HCT116 (cell line): Measurements from ENCODE around the gene ZNF12. TPM values are rescaled to one million over a fixed set of nuclear protein-coding genes. Genes with fewer than 3 reads are reported as not detected.

Experiments used
- ATAC-seq: fragments of 200-7000 bp; cut with Tn5 transposase; 2 replicates; pipeline ENCODE4 v1.9.1; 2020; ENCODE audit warnings: mild to moderate bottlenecking, moderate library complexity
- BruUV-seq: library from RNA; stranded (reverse); fragments of 400-500 nt; replicated peaks from 2 replicates; lab custom pipeline; 2021; lab: Mats Ljungman, UMichigan
- CTCF ChIA-PET: fragments of 300-600 bp; sonication (Branson Sonifier 250); formaldehyde crosslinking; loops from one replicate; lab custom pipeline; 2021; ENCODE audit warnings: antibody characterized with exemption; lab: Charles Lee
- POLR2A ChIA-PET: fragments of 300-600, 350-600 bp; sonication (Branson Sonifier 250); formaldehyde crosslinking; loops from one replicate; lab custom pipeline; 2021; ENCODE audit warnings: antibody characterized with exemption; lab: Charles Lee
- RAD21 ChIA-PET, 2 experiments: fragments of 300-600 bp; sonication (Branson Sonifier 250); formaldehyde crosslinking; loops; one replicate each; lab custom pipeline; 2023; ENCODE audit warnings: low total read pairs in 2 of 2; ENCODE audit not compliant: uncharacterized antibody in 2 of 2, unreplicated experiment in 2 of 2, low non-redundant PET in 1 of 2; lab: Charles Lee
- DNase-seq: peaks from one replicate; pipeline ENCODE4 v3.0.0-alpha.2; 2010; ENCODE audit warnings: low read depth, low spot score
- H2AFZ ChIP-seq: fragments of 200-600 bp; shearing (Covaris generic), sonication (generic); 2 replicates; pipeline ENCODE4 v1.6.1; 2017; ENCODE audit warnings: low read depth, mixed run types, mixed read lengths, antibody characterized with exemption, low read length; ENCODE audit not compliant: poor library complexity, severe bottlenecking
- H3K27ac ChIP-seq: 2 replicates; pipeline ENCODE4 v1.5.1; 2012; ENCODE audit warnings: low read depth, low read length
- H3K27me3 ChIP-seq: fragments of 200-600 bp; sonication (generic); 2 replicates; pipeline ENCODE4 v1.6.1; 2016; ENCODE audit warnings: mixed run types, low read length, mixed read lengths; ENCODE audit not compliant: insufficient read depth
- H3K36me3 ChIP-seq, 2 experiments: fragments of 200-500 bp in 1 of 2; fragments of 200-600 bp in 1 of 2; sonication (Bioruptor generic) in 1 of 2; sonication (generic) in 1 of 2; 2 replicates each; pipeline versions ENCODE4 v1.5.1 to v1.6.1; 2014 to 2016; ENCODE audit warnings: low read length in 2 of 2, inconsistent platforms in 1 of 2, mixed read lengths in 1 of 2, mixed run types in 1 of 2; ENCODE audit not compliant: insufficient read depth in 2 of 2, control insufficient read depth in 1 of 2
- H3K4me1 ChIP-seq, 2 experiments: fragments of 200-600 bp in 1 of 2; sonication (generic) in 1 of 2; 2 replicates each; pipeline versions ENCODE4 v1.5.1 to v1.6.1; 2012 to 2017; ENCODE audit warnings: low read length in 2 of 2, inconsistent platforms in 1 of 2, mild to moderate bottlenecking in 1 of 2, mixed read lengths in 1 of 2, mixed run types in 1 of 2, moderate library complexity in 1 of 2; ENCODE audit not compliant: insufficient read depth in 2 of 2, control insufficient read depth in 1 of 2
- H3K4me2 ChIP-seq: fragments of 200-600 bp; sonication (generic); 2 replicates; pipeline ENCODE4 v1.6.1; 2017; ENCODE audit warnings: mixed run types, low read length, mixed read lengths
- H3K4me3 ChIP-seq, 2 experiments: fragments of 200-600 bp in 1 of 2; sonication (generic) in 1 of 2; replicated peaks in 1 of 2; 2 replicates each; pipeline ENCODE4 v1.5.1; 2011 to 2016; ENCODE audit warnings: low read length in 2 of 2, control low read depth in 1 of 2, low read depth in 1 of 2, mild to moderate bottlenecking in 1 of 2, mixed read lengths in 1 of 2, mixed run types in 1 of 2
- H3K79me2 ChIP-seq: fragments of 200-600 bp; sonication (generic); 2 replicates; pipeline ENCODE4 v1.6.1; 2017; ENCODE audit warnings: mild to moderate bottlenecking, mixed run types, low read length, moderate library complexity, mixed read lengths; ENCODE audit not compliant: insufficient read depth
- H3K9ac ChIP-seq: fragments of 200-600 bp; sonication (generic); 2 replicates; pipeline ENCODE4 v1.6.1; 2016; ENCODE audit warnings: low read length, mixed read lengths
- H3K9me2 ChIP-seq: fragments of 200-600 bp; sonication (generic), shearing (Covaris generic); 2 replicates; pipeline ENCODE4 v1.6.1; 2017; ENCODE audit warnings: mixed run types, mild to moderate bottlenecking, moderate library complexity; ENCODE audit not compliant: insufficient read depth
- H3K9me3 ChIP-seq, 2 experiments: fragments of 200-500 bp in 1 of 2; fragments of 200-600 bp in 1 of 2; sonication (Bioruptor generic) in 1 of 2; sonication (generic) in 1 of 2; 2 replicates each; pipeline ENCODE4 v1.6.1; 2014 to 2017; ENCODE audit warnings: low read length in 2 of 2, mixed read lengths in 2 of 2, inconsistent platforms in 1 of 2, low read depth in 1 of 2, mild to moderate bottlenecking in 1 of 2, mixed run types in 1 of 2, moderate library complexity in 1 of 2; ENCODE audit not compliant: control insufficient read depth in 1 of 2, insufficient read depth in 1 of 2
- H4K20me1 ChIP-seq: fragments of 200-600 bp; sonication (generic), shearing (Covaris generic); 2 replicates; pipeline ENCODE4 v1.6.1; 2017; ENCODE audit warnings: mixed run types, mild to moderate bottlenecking, moderate library complexity; ENCODE audit not compliant: insufficient read depth
- CEBPB ChIP-seq: IDR thresholded peaks from 2 replicates; pipeline ENCODE4 v1.6.1; 2012; ENCODE audit warnings: low read depth
- POLR2AphosphoS5 ChIP-seq: IDR thresholded peaks from 2 replicates; pipeline ENCODE4 v1.6.1; 2011; ENCODE audit warnings: mild to moderate bottlenecking, low read depth, low read length, moderate library complexity
- RAD21 ChIP-seq: IDR thresholded peaks from 2 replicates; pipeline ENCODE4 v1.6.1; 2012; ENCODE audit warnings: low read depth, mild to moderate bottlenecking
- SRF ChIP-seq: IDR thresholded peaks from 2 replicates; pipeline ENCODE4 v1.6.1; 2012; ENCODE audit warnings: low read depth
- ZNF274 ChIP-seq: fragments of 200-500 bp; sonication (Bioruptor generic); IDR thresholded peaks from 2 replicates; pipeline ENCODE4 v1.6.1; 2014; ENCODE audit warnings: mild to moderate bottlenecking, low read depth, low read length, inconsistent platforms
- intact Hi-C: fragments of 100-400 bp; cut with micrococcal nuclease; formaldehyde crosslinking; loops from 2 replicates; pipeline ENCODE4 v1.10.0; 2022
- total RNA-seq: library from RNA; stranded (reverse); gene quantifications from one replicate; pipeline ENCODE4 v1.2.1, GENCODE V29; 2021; ENCODE audit not compliant: unreplicated experiment
- TF ChIP-seq, protein P1 (sequence below), 3 experiments: fragments of 200-600 bp in 1 of 3; sonication (generic) in 1 of 3; IDR thresholded peaks in 2 of 3; conservative IDR thresholded peaks in 1 of 3; 2 replicates each; pipeline ENCODE4 v1.5.1; 2012 to 2017; ENCODE audit warnings: low read depth in 2 of 3, low read length in 2 of 3, antibody characterized with exemption in 1 of 3, borderline replicate concordance in 1 of 3, control low read depth in 1 of 3, mild to moderate bottlenecking in 1 of 3, mixed read lengths in 1 of 3, mixed run types in 1 of 3, moderate library complexity in 1 of 3; ENCODE audit not compliant: insufficient read depth in 1 of 3

Gene ZNF12
- total RNA-seq, 1 experiment from 2014 or later: 19.0 TPM

DNA sequence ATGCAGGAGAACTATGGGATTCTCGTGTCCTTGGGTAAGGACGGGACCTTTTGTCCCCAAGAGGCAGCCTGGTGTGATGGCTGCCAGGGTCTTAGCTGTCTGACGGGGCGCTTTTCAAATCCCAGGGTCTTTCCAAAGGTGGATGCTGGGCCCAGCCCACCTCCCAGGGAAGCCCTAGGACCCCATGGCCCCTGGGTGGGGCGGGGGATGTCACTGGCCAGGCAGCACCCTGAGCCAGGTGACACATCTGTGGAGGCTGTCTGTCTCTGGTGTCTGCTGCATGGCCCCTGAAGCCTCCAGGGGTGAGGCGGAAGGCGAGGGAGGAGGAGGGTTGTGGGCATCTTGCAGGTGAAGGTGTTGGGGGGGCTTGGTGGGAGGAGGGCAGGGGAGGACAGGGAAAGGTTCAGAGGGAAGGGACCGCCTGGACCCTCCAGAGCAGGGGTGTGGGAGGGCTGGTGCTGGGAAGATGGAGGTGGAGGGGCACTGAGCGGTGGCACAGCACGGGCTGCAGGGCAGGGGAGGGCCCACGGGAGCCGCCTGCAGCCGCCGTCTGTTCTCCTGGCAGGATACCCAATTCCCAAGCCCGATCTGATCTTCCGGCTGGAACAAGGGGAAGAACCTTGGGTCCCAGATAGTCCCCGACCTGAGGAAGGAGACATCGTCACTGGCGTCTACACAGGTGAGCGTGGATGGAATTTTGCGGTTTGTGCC, 62.7 kb downstream of the ZNF12 start:
- no peak overlapping the region for H3K4me3 ChIP-seq
- POLR2A ChIA-PET: no interaction called here

DNA sequence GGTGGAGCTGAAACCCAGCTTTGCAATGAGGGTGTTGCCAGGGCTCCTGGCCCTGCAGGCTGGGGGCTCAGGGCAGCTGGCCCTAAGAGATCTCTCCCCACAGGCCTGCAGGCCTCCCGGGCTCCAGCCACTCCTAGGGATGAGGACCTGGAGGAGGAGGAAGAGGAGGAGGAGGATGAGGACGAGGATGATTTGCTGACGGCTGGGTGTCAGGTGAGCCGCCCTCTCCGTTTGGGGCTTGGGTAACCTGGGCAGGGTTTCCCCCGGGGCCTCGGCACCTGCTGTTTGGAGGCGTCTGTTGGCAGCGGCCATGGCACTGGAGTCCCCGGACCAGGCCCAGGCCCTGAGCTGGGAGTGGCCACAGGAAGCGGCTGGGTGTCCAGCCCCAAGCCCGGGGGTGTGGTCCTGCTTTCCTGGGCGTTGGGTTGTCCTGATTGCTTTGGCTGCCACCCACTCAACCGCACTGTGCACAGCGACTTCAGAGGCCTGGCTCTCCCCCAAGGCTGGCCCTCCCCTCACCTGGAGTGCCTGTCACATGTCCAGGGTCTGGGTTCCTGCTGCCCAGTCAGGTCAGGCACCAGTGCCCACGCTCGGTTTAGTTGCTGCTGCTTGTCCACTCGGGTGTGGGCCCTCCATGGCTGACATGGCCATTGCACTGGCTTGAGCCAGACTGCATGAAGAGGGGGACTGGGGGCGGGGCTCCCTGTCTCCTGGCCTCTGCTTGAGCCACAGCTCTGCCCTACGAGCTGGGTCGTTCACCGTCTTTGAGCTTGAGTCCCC, 63.7 kb downstream of the ZNF12 start:
- Histone ChIP-seq H3K9ac (no peak overlapping the region), H3K4me3 (no peak overlapping the region), H2AFZ (no peak overlapping the region), H3K9me3 (no peaks in the 10 kb centered on the region), H3K4me2 (no peak overlapping the region), H3K79me2 (peaks cover 38% of the 10 kb centered on the region), H3K9me2 (no peaks in the 10 kb centered on the region), H3K36me3 (peaks cover 20 to 29% of the 10 kb centered on the region in 2 experiments; a peak in 2 of 4 replicates), H3K4me1 (peaks cover 2 to 8% of the 10 kb centered on the region in 2 experiments; a peak in 2 of 4 replicates), H4K20me1 (no peaks in the 10 kb centered on the region), H3K27ac (no peak overlapping the region), H3K27me3 (no peaks in the 10 kb centered on the region)
- DNase-seq (no peak), ATAC-seq (no peak)
- ChIA-PET CTCF (no interaction called here), POLR2A (no interaction called here), RAD21 (no interaction called here)
- TF ChIP-seq SRF (no peak), RAD21 (no peak), POLR2AphosphoS5 (no peak), CEBPB (no peak), ZNF274 (no peak)
- TF ChIP-seq, protein P1, sequence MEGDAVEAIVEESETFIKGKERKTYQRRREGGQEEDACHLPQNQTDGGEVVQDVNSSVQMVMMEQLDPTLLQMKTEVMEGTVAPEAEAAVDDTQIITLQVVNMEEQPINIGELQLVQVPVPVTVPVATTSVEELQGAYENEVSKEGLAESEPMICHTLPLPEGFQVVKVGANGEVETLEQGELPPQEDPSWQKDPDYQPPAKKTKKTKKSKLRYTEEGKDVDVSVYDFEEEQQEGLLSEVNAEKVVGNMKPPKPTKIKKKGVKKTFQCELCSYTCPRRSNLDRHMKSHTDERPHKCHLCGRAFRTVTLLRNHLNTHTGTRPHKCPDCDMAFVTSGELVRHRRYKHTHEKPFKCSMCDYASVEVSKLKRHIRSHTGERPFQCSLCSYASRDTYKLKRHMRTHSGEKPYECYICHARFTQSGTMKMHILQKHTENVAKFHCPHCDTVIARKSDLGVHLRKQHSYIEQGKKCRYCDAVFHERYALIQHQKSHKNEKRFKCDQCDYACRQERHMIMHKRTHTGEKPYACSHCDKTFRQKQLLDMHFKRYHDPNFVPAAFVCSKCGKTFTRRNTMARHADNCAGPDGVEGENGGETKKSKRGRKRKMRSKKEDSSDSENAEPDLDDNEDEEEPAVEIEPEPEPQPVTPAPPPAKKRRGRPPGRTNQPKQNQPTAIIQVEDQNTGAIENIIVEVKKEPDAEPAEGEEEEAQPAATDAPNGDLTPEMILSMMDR (IDR thresholded peaks at IDR 0.05 in 2 of 3, conservative IDR thresholded peaks at IDR 0.05 in 1 of 3; ENCODE audit: borderline replicate concordance in 1 of 3, insufficient read depth in 1 of 3, low read depth in 2 of 3, low read length in 2 of 3): no peak
- no TSS peak for BruUV-seq
- intact Hi-C loops: no loop called here

More for the DNA sequence above, 62.7 kb downstream of the ZNF12 start:
- no peaks in the 10 kb centered on the region for H3K9me3 ChIP-seq
- peaks cover 0 to 3% of the 10 kb centered on the region in 2 experiments; a peak in 1 of 4 replicates for H3K4me1 ChIP-seq
- H4K20me1 ChIP-seq: no peaks in the 10 kb centered on the region
- intact Hi-C loops: no loop called here
- no peak overlapping the region for H3K9ac ChIP-seq
- no peaks in the 10 kb centered on the region for H3K27me3 ChIP-seq
- ChIA-PET CTCF (no interaction called here), RAD21 (no interaction called here)
- H2AFZ ChIP-seq: no peak overlapping the region
- H3K4me2 ChIP-seq: no peak overlapping the region
- BruUV-seq: no TSS peak
- TF ChIP-seq, protein P1 (IDR thresholded peaks at IDR 0.05 in 2 of 3, conservative IDR thresholded peaks at IDR 0.05 in 1 of 3; ENCODE audit: borderline replicate concordance in 1 of 3, insufficient read depth in 1 of 3, low read depth in 2 of 3, low read length in 2 of 3): no peak
- H3K27ac ChIP-seq: no peak overlapping the region
- ATAC-seq: no peak
- no peaks in the 10 kb centered on the region for H3K9me2 ChIP-seq
- H3K36me3 ChIP-seq: peaks cover 20 to 37% of the 10 kb centered on the region in 2 experiments; a peak in 2 of 4 replicates
- DNase-seq: no peak
- peaks cover 28% of the 10 kb centered on the region for H3K79me2 ChIP-seq
